H1 (cell line): ENCODE measurements around the gene OR11H7. TPM values are rescaled to one million over a fixed set of nuclear protein-coding genes. Genes with fewer than 3 reads are reported as not detected.

Experiments
- CTCF ChIA-PET: fragments of 300-600 bp; sonication (Branson Sonifier 250); formaldehyde crosslinking; loops from one replicate; lab custom pipeline; 2021; ENCODE audit not compliant: partially characterized antibody; lab: Charles Lee
- POLR2A ChIA-PET: fragments of 300-600 bp; sonication (Branson Sonifier 250); formaldehyde crosslinking; loops from one replicate; lab custom pipeline; 2021; ENCODE audit warnings: inconsistent platforms; ENCODE audit not compliant: partially characterized antibody; lab: Charles Lee
- DNase-seq, 2 experiments: peaks; one replicate each; pipeline versions ENCODE4 v3.0.0 to v3.0.0-alpha.2; 2010 to 2022; ENCODE audit warnings: low spot score in 2 of 2, low read depth in 1 of 2, mixed read lengths in 1 of 2
- FAIRE-seq: peaks from 2 replicates; lab custom pipeline; 2011; peaks lifted over from hg19 to GRCh38; lab: Jason Lieb, UNC
- H2AFZ ChIP-seq: 2 replicates; pipeline ENCODE4 v1.8.1; 2012; ENCODE audit warnings: low read length, inconsistent platforms
- H2AK5ac ChIP-seq: 2 replicates; pipeline ENCODE4 v1.6.1; 2013; ENCODE audit warnings: low read depth, low read length
- H2BK120ac ChIP-seq: replicated peaks from 2 replicates; pipeline ENCODE3; 2013; ENCODE audit warnings: low read depth, low read length, inconsistent platforms
- H2BK12ac ChIP-seq: 2 replicates; pipeline ENCODE4 v1.6.1; 2013; ENCODE audit warnings: low read depth, low read length
- H2BK15ac ChIP-seq: 2 replicates; pipeline ENCODE4 v1.6.1; 2013; ENCODE audit warnings: low read length
- H2BK20ac ChIP-seq: 2 replicates; pipeline ENCODE4 v1.6.1; 2013; ENCODE audit warnings: low read length
- H2BK5ac ChIP-seq: 2 replicates; pipeline ENCODE4 v1.6.1; 2013; ENCODE audit warnings: low read depth, low read length
- H3K14ac ChIP-seq: 2 replicates; pipeline ENCODE4 v1.6.1; 2013; ENCODE audit warnings: inconsistent platforms; ENCODE audit not compliant: insufficient read length
- H3K18ac ChIP-seq: 2 replicates; pipeline ENCODE4 v1.6.1; 2013; ENCODE audit warnings: low read length; ENCODE audit errors: extremely low read depth
- H3K23ac ChIP-seq: 2 replicates; pipeline ENCODE4 v1.6.1; 2013; ENCODE audit warnings: inconsistent platforms; ENCODE audit not compliant: insufficient read length
- H3K23me2 ChIP-seq: 2 replicates; pipeline ENCODE4 v1.6.1; 2013; ENCODE audit warnings: low read depth, low read length
- H3K27ac ChIP-seq: 2 replicates; pipeline ENCODE4 v1.6.1; 2011; ENCODE audit warnings: low read depth, low read length, inconsistent platforms
- H3K27me3 ChIP-seq, 4 experiments: replicated peaks in 1 of 4; 1 replicate in 1 of 4; 2 replicates in 3 of 4; pipeline versions ENCODE4 v1.6.1 to v1.8.1; 2011 to 2013; ENCODE audit warnings: low read length in 3 of 4, mild to moderate bottlenecking in 3 of 4, inconsistent platforms in 2 of 4, mixed read lengths in 2 of 4, moderate library complexity in 1 of 4; ENCODE audit not compliant: control insufficient read depth in 3 of 4, insufficient read depth in 3 of 4; ENCODE audit errors: extremely low read depth in 1 of 4
- H3K36me3 ChIP-seq, 4 experiments: 2 replicates each; pipeline versions ENCODE4 v1.6.1 to v1.8.1; 2011 to 2013; ENCODE audit warnings: mild to moderate bottlenecking in 4 of 4, low read length in 3 of 4, moderate library complexity in 2 of 4, control low read depth in 1 of 4, inconsistent platforms in 1 of 4; ENCODE audit not compliant: insufficient read depth in 4 of 4, control insufficient read depth in 2 of 4
- H3K4ac ChIP-seq: replicated peaks from 2 replicates; pipeline ENCODE3; 2013; ENCODE audit warnings: low read length, low read depth, mixed read lengths, inconsistent platforms; ENCODE audit not compliant: insufficient read length
- H3K4me1 ChIP-seq, 4 experiments: replicated peaks in 1 of 4; 1 replicate in 1 of 4; 2 replicates in 3 of 4; pipeline versions ENCODE4 v1.6.1 to v1.8.1; 2011 to 2013; ENCODE audit warnings: low read length in 3 of 4, inconsistent platforms in 2 of 4, mixed read lengths in 1 of 4; ENCODE audit not compliant: insufficient read depth in 4 of 4, control insufficient read depth in 3 of 4
- H3K4me2 ChIP-seq, 2 experiments: 2 replicates each; pipeline versions ENCODE4 v1.6.1 to v1.8.1; 2011 to 2013; ENCODE audit warnings: low read depth in 2 of 2, low read length in 2 of 2, control low read depth in 1 of 2, inconsistent platforms in 1 of 2, mild to moderate bottlenecking in 1 of 2; ENCODE audit not compliant: insufficient read depth in 1 of 2
- H3K4me3 ChIP-seq, 4 experiments: fragments of 200-600, 300-600 bp in 1 of 4; sonication (generic), shearing (Covaris generic), sonication (Bioruptor Twin) in 1 of 4; 2 replicates each; pipeline versions ENCODE4 v1.5.1 to v1.8.1; 2011 to 2016; ENCODE audit warnings: low read length in 4 of 4, low read depth in 3 of 4, control low read depth in 2 of 4, inconsistent platforms in 2 of 4, mild to moderate bottlenecking in 2 of 4, mixed read lengths in 1 of 4, moderate library complexity in 1 of 4; ENCODE audit not compliant: insufficient read depth in 2 of 4; ENCODE audit errors: extremely low read depth in 1 of 4
- H3K56ac ChIP-seq: replicated peaks from 2 replicates; pipeline ENCODE3; 2013; ENCODE audit warnings: low read depth, mild to moderate bottlenecking, mixed read lengths, low read length, inconsistent platforms; ENCODE audit not compliant: insufficient read length
- H3K79me1 ChIP-seq: 2 replicates; pipeline ENCODE4 v1.6.1; 2013; ENCODE audit warnings: low read depth, low read length, control low read depth
- H3K79me2 ChIP-seq, 2 experiments: 2 replicates each; pipeline versions ENCODE4 v1.6.1 to v1.8.1; 2012 to 2013; ENCODE audit warnings: low read length in 2 of 2, mild to moderate bottlenecking in 2 of 2, inconsistent platforms in 1 of 2; ENCODE audit not compliant: insufficient read depth in 2 of 2, control insufficient read depth in 1 of 2
- H3K9ac ChIP-seq, 4 experiments: replicated peaks in 1 of 4; 1 replicate in 1 of 4; 2 replicates in 3 of 4; pipeline versions ENCODE4 v1.6.1 to v1.8.1; 2011 to 2013; ENCODE audit warnings: low read depth in 3 of 4, low read length in 3 of 4, control low read depth in 2 of 4, mild to moderate bottlenecking in 2 of 4, moderate library complexity in 2 of 4, inconsistent platforms in 1 of 4; ENCODE audit errors: extremely low read depth in 1 of 4
- H3K9me3 ChIP-seq, 2 experiments: 2 replicates each; pipeline versions ENCODE4 v1.6.1 to v1.8.1; 2012 to 2013; ENCODE audit warnings: mild to moderate bottlenecking in 2 of 2, moderate library complexity in 2 of 2, control low read depth in 1 of 2, inconsistent platforms in 1 of 2, low read depth in 1 of 2, low read length in 1 of 2, mixed read lengths in 1 of 2; ENCODE audit not compliant: insufficient read depth in 2 of 2
- H4K20me1 ChIP-seq, 2 experiments: replicated peaks in 1 of 2; 2 replicates each; pipeline versions ENCODE3 to v1.8.1; 2011 to 2013; ENCODE audit warnings: inconsistent platforms in 2 of 2, low read length in 2 of 2, mild to moderate bottlenecking in 1 of 2; ENCODE audit not compliant: insufficient read depth in 2 of 2, control insufficient read depth in 1 of 2
- H4K5ac ChIP-seq: 2 replicates; pipeline ENCODE4 v1.6.1; 2013; ENCODE audit warnings: low read length, low read depth, mixed read lengths, inconsistent platforms; ENCODE audit not compliant: insufficient read length
- H4K8ac ChIP-seq: 2 replicates; pipeline ENCODE4 v1.8.0; 2013; ENCODE audit warnings: mild to moderate bottlenecking, moderate library complexity, low read length, inconsistent platforms; ENCODE audit not compliant: insufficient read depth; ENCODE audit errors: extremely low read depth
- H4K91ac ChIP-seq: replicated peaks from 2 replicates; pipeline ENCODE3; 2013; ENCODE audit warnings: low read length, mixed read lengths, inconsistent platforms; ENCODE audit not compliant: insufficient read length
- CHD1 ChIP-seq: IDR thresholded peaks from 2 replicates; pipeline ENCODE4 v1.6.1; 2012; ENCODE audit warnings: low read depth, low read length, improper control_type of control experiment
- CTBP2 ChIP-seq: IDR thresholded peaks from 2 replicates; pipeline ENCODE4 v1.7.0; 2011; ENCODE audit warnings: borderline replicate concordance, mild to moderate bottlenecking, moderate library complexity, mixed read lengths, low read length; ENCODE audit not compliant: insufficient read depth, insufficient read length
- E2F6 ChIP-seq: IDR thresholded peaks from 2 replicates; pipeline ENCODE4 v1.6.1; 2012; ENCODE audit warnings: inconsistent platforms
- EP300 ChIP-seq, 2 experiments: IDR thresholded peaks; 1 replicate in 1 of 2; 2 replicates in 1 of 2; pipeline ENCODE4 v1.6.1; 2011 to 2012; ENCODE audit warnings: low read depth in 2 of 2, low read length in 2 of 2, mild to moderate bottlenecking in 2 of 2, borderline replicate concordance in 1 of 2, inconsistent platforms in 1 of 2, moderate library complexity in 1 of 2
- JUND ChIP-seq: IDR thresholded peaks from 2 replicates; pipeline ENCODE4 v1.6.1; 2011; ENCODE audit warnings: mild to moderate bottlenecking, improper control_type of control experiment, low read length
- NANOG ChIP-seq: IDR thresholded peaks from 2 replicates; pipeline ENCODE4 v1.6.1; 2011; ENCODE audit warnings: low read length, low read depth, mild to moderate bottlenecking, inconsistent platforms; ENCODE audit not compliant: insufficient read depth, poor library complexity, severe bottlenecking
- TAF7 ChIP-seq: optimal IDR thresholded peaks from 2 replicates; pipeline ENCODE3; 2011; ENCODE audit warnings: low read depth, mild to moderate bottlenecking, inconsistent platforms, low read length, moderate library complexity, borderline replicate concordance
- WGBS, 2 experiments: shearing (Covaris generic) in 1 of 2; methylation state at CpG; one replicate each; pipeline versions ENCODE4 v1.1.6 to v1.1.7; 2013 to 2015; ENCODE audit warnings: low lambda C conversion rate in 2 of 2, mixed read lengths in 2 of 2, inconsistent platforms in 1 of 2, low coverage in 1 of 2, missing lambda C conversion rate in 1 of 2; ENCODE audit not compliant: insufficient replicate concordance in 2 of 2, insufficient coverage in 1 of 2, insufficient read length in 1 of 2; ENCODE audit errors: extremely low coverage in 1 of 2, missing lambda C conversion rate in 1 of 2; 5-methylcytosine and 5-hydroxymethylcytosine counted together
- polyA plus RNA-seq, 7 experiments: library from polyadenylated mRNA; depleted of rRNA in 3 of 7; stranded (reverse) in 5 of 7; unstranded in 2 of 7; fragments of >200 nt in 5 of 7; fragments of 200-250 nt in 2 of 7; gene quantifications; 1 replicate in 5 of 7; 2 replicates in 1 of 7; 4 replicates in 1 of 7; pipeline versions ENCODE4 v1.2.1 to v1.2.3, GENCODE V29; 2011 to 2013; ENCODE audit warnings: missing spikeins in 2 of 7, mixed read lengths in 2 of 7
- total RNA-seq: library from RNA; stranded (reverse); fragmentation: NEBNext Ultra II Directional; extraction: Animal tissue kit (Norgen Biotek cat#: 25700); gene quantifications from 2 replicates; pipeline ENCODE4 v1.2.1, GENCODE V29; 2021

The OR11H7 gene
- total and polyA plus RNA-seq, 2 of the 8 experiments (the other 6 are each of a cell fraction or from before 2014, with no cell fraction given): not detected

DNA sequence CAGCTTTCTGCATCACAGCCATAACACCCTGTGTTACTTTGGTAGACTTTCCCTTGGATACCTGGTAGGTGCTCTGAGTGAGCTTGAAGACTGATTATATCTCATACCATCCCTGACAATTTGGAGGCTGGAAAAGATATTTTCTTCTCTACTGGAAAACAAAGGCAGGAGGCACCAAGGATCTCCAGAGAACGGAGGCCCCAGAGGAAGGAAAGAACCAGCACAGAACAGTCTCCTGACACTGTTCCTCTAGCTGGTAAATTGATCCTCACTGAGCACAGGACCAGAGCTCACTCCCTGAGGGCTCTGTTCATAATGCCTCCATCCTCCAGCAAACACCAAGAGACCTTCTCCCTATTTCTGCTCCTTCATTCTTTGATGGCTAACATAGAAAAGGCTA, 38.2 kb upstream of the OR11H7 start, which contains the start of gene OR11G2:
OR11G2 (plus strand) TSS at position 301 of the 400 bp plus-strand sequence. CDS start 6,542 bp downstream, outside the sequence.
- CTCF ChIA-PET: interaction anchor here (0.7 kb wide), 1 partner anchor 140 kb away, joined by 3 read pairs; no protein-coding TSS in a partner anchor
- FAIRE-seq: no peak
- Histone ChIP-seq H3K18ac (no peak within 1 kb of the TSS), H4K8ac (no peak within 1 kb of the TSS), H2AK5ac (no peak within 1 kb of the TSS), H2AFZ (no peak within 1 kb of the TSS), H2BK20ac (no peak within 1 kb of the TSS), H3K36me3 (no peaks in the 10 kb centered on the region), H4K5ac (no peak within 1 kb of the TSS), H2BK15ac (no peak within 1 kb of the TSS), H3K4ac (no peak within 1 kb of the TSS), H3K23ac (no peak within 1 kb of the TSS), H3K27ac (no peak within 1 kb of the TSS), H3K9ac (no peak within 1 kb of the TSS), H3K56ac (no peak within 1 kb of the TSS), H2BK120ac (no peak within 1 kb of the TSS), H3K27me3 (no peaks in the 10 kb centered on the region), H2BK5ac (no peak within 1 kb of the TSS), H2BK12ac (no peak within 1 kb of the TSS)
- WGBS, 2 experiments: 35% methylated on average over 1 of the region's 1 CpG; no CpG with 5 or more reads in 1 of the 2 experiments
- no peak for DNase-seq
- TF ChIP-seq EP300 (IDR thresholded peaks at IDR 0.05; ENCODE audit: borderline replicate concordance in 1 of 2, low read depth in 2 of 2, low read length in 2 of 2) (no peak), NANOG (no peak), TAF7 (no peak), JUND (no peak), CHD1 (no peak), CTBP2 (no peak), E2F6 (no peak)
- TF ChIP-seq, all 59 proteins: peak for 0
- H4K20me1 ChIP-seq: no peaks in the 10 kb centered on the region
- H4K91ac ChIP-seq: no peak within 1 kb of the TSS
- POLR2A ChIA-PET: no interaction called here
- no peak within 1 kb of the TSS for H3K4me2 ChIP-seq
- no peak within 1 kb of the TSS for H3K14ac ChIP-seq
- H3K4me1 ChIP-seq: no peaks in the 10 kb centered on the region
- no peaks in the 10 kb centered on the region for H3K79me1 ChIP-seq
- no peaks in the 10 kb centered on the region for H3K79me2 ChIP-seq
- no peaks in the 10 kb centered on the region for H3K23me2 ChIP-seq
- H3K9me3 ChIP-seq: peaks cover 59 to 76% of the 10 kb centered on the region in 2 experiments
- no peak within 1 kb of the TSS for H3K4me3 ChIP-seq
